ENCODE data around the gene FOXL2.

- no peak for TF ChIP-seq POLR2AphosphoS5 (IDR thresholded peaks at IDR 0.05; ENCODE audit: low read depth, low read length)
- TF ChIP-seq REST (IDR thresholded peaks at IDR 0.05; ENCODE audit: insufficient read depth in 1 of 2, low read depth in 2 of 2, low read length in 2 of 2): no peak
Measured at GRCh38 chr3:138898301-138898700, 48.6 kb downstream of the FOXL2 start.

All from PFSK-1 (cell line).